Lower leg skin (tissue), 4 donors: ENCODE results near the gene GRM7. TPM values are rescaled to one million over a fixed set of nuclear protein-coding genes. Genes with fewer than 3 reads are reported as not detected.

Source experiments
- DNase-seq, 2 donors: peaks; one replicate each; pipeline ENCODE4 v3.0.0-alpha.2; 2019; ENCODE audit warnings: low spot score in 2 of 2
- H3K4me3 ChIP-seq: fragments of 200-600 bp; sonication (generic); 2 replicates; pipeline ENCODE4 v1.5.1; 2017; ENCODE audit warnings: mild to moderate bottlenecking, low read depth; ENCODE audit not compliant: poor library complexity, severe bottlenecking
- CTCF ChIP-seq, 3 donors: fragments of 450-650 bp; IDR thresholded peaks; one replicate each; pipeline ENCODE4 v1.5.1; 2016; ENCODE audit warnings: antibody characterized with exemption in 3 of 3, mild to moderate bottlenecking in 3 of 3, moderate library complexity in 2 of 3
- POLR2A ChIP-seq, 2 donors: fragments of 450-650 bp; IDR thresholded peaks; one replicate each; pipeline ENCODE4 v1.6.1; 2016 to 2017; ENCODE audit warnings: antibody characterized with exemption in 2 of 2, mild to moderate bottlenecking in 1 of 2, moderate library complexity in 1 of 2
- WGBS, 2 donors: methylation state at CpG; one replicate each; pipeline ENCODE4 v1.1.5; 2018; 5-methylcytosine and 5-hydroxymethylcytosine counted together
- intact Hi-C: fragments of 100-400 bp; cut with DNase I; formaldehyde crosslinking; loops from one replicate; pipeline ENCODE4 v1.15.0; 2023; ENCODE audit warnings: low total_unique reads
- total RNA-seq, 4 donors: library from RNA; depleted of rRNA; stranded (reverse); fragments of >200 nt; gene quantifications; one replicate each; pipeline ENCODE4 v1.1.0, GENCODE V29; 2016

The GRM7 gene
- total RNA-seq, 4 donors from 2014 or later: 0.32 TPM; not detected in 3

GRCh38 chr3:7740458-7740857 lies 879.5 kb downstream of the GRM7 start:
- no peak for DNase-seq
- WGBS, 2 donors: 86 to 88% methylated on average over 12 of the region's 12 CpGs
- intact Hi-C loops: no loop called here
- TF ChIP-seq POLR2A (IDR thresholded peaks at IDR 0.05): no peak
- no peak for TF ChIP-seq CTCF (IDR thresholded peaks at IDR 0.05)
- no peak overlapping the region for H3K4me3 ChIP-seq

GRCh38 chr3:7744850-7745249 lies 883.9 kb downstream of the GRM7 start:
- TF ChIP-seq POLR2A (IDR thresholded peaks at IDR 0.05): no peak
- TF ChIP-seq CTCF (IDR thresholded peaks at IDR 0.05): no peak
- DNase-seq: no peak
- intact Hi-C loops: no loop called here
- no peak overlapping the region for H3K4me3 ChIP-seq

- TF ChIP-seq CTCF (IDR thresholded peaks at IDR 0.05) (no peak), POLR2A (IDR thresholded peaks at IDR 0.05) (no peak)
- intact Hi-C loops: no loop called here
- no peak for DNase-seq
- WGBS, 2 donors: 49 to 61% methylated on average over 1 of the region's 1 CpG
- no peak overlapping the region for H3K4me3 ChIP-seq
These were observed 884.8 kb downstream of the GRM7 start for GRCh38 chr3:7745711-7746110.

GRCh38 chr3:7749931-7750695 lies 889.2 kb downstream of the GRM7 start:
- intact Hi-C loops: no loop called here
- no peak for TF ChIP-seq POLR2A (IDR thresholded peaks at IDR 0.05)
- no peak for TF ChIP-seq CTCF (IDR thresholded peaks at IDR 0.05)
- no peak for DNase-seq
- no peak overlapping the region for H3K4me3 ChIP-seq
- WGBS, 2 donors: 83 to 87% methylated on average over 4 of the region's 4 CpGs

- DNase-seq: no peak
- no peak for TF ChIP-seq CTCF (IDR thresholded peaks at IDR 0.05)
- no peak for TF ChIP-seq POLR2A (IDR thresholded peaks at IDR 0.05)
- intact Hi-C loops: no loop called here
- H3K4me3 ChIP-seq: no peak overlapping the region
- WGBS, 2 donors: 80 to 84% methylated on average over 1 of the region's 1 CpG
These were observed 891.1 kb downstream of the GRM7 start for GRCh38 chr3:7752005-7752404.
